ENCODE results near the gene DSG2.

Gene DSG2

DNA sequence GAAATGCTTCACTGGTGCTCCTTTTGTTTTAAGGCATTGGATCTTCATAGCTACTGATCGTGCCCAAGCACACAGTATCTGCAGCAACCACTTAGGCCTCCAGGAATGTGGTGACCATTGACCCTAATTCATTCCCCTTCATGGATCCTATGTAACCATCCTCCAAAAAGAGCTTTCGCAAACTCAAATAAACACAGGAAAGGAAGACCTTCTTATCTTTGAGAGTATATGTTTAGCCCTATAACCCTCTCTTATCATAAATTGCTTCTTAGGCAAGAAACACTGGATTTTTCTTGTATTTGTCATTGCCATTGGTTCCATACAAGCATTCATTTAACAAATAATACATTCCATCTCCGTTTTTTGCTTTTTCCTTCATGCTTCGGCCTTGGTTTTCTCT is 89.6 kb downstream of the DSG2 start:
- no peak for DNase-seq (ENCODE audit: low read depth in 1 of 2, low spot score in 1 of 2)

DNA sequence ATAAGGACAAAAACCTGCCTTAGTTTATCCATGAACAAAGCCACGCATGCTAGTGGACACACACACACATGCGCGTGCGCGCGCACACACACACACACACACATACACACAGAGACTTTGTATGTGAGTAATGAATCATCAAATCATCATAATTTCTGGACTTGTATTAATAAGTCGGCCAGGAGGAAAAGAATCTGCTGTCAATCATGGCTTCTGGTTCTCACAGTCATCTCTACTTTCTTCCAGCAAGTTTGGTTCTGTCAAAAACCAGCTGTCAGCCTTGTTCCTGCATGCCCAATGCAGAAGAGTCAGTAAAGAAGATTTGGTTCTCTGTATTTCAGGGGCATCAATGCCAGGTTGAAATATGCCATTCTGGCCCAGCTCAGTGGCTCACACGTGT is 92.6 kb downstream of the DSG2 start:
- DNase-seq (ENCODE audit: low read depth in 1 of 2, low spot score in 1 of 2), result no peak

DNA sequence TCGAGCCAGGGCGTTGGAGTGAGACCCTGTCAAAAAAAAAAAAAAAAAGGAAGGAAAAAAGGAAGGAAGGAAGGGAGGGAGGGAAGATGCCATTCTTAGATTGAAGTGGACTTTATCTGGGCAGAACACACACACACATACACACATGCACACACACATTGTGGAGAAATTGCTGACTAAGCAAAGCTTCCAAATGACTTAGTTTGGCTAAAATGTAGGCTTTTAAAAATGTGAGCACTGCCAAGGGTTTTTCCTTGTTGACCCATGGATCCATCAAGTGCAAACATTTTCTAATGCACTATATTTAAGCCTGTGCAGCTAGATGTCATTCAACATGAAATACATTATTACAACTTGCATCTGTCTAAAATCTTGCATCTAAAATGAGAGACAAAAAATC is 93.1 kb downstream of the DSG2 start:
- no peak for DNase-seq (ENCODE audit: low read depth in 1 of 2, low spot score in 1 of 2)

DNA sequence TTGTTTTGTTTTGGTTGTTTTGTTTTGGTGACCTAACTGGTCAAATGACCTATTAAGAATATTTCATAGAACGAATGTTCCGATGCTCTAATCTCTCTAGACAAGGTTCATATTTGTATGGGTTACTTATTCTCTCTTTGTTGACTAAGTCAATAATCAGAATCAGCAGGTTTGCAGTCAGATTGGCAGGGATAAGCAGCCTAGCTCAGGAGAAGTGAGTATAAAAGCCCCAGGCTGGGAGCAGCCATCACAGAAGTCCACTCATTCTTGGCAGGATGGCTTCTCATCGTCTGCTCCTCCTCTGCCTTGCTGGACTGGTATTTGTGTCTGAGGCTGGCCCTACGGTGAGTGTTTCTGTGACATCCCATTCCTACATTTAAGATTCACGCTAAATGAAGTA is 93.7 kb downstream of the DSG2 start, which contains the start of gene TTR:
Gene TTR (plus strand): TSS at position 250 of the 400 bp plus-strand sequence. CDS start 26 bp downstream, at position 276.
- no peak for DNase-seq (ENCODE audit: low read depth in 1 of 2, low spot score in 1 of 2)

DNA sequence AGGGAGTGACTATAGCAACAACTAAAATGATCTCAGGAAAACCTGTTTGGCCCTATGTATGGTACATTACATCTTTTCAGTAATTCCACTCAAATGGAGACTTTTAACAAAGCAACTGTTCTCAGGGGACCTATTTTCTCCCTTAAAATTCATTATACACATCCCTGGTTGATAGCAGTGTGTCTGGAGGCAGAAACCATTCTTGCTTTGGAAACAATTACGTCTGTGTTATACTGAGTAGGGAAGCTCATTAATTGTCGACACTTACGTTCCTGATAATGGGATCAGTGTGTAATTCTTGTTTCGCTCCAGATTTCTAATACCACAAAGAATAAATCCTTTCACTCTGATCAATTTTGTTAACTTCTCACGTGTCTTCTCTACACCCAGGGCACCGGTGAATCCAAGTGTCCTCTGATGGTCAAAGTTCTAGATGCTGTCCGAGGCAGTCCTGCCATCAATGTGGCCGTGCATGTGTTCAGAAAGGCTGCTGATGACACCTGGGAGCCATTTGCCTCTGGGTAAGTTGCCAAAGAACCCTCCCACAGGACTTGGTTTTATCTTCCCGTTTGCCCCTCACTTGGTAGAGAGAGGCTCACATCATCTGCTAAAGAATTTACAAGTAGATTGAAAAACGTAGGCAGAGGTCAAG is 94.7 kb downstream of the DSG2 start:
- DNase-seq (ENCODE audit: low read depth in 1 of 2, low spot score in 1 of 2), result no peak

DNA sequence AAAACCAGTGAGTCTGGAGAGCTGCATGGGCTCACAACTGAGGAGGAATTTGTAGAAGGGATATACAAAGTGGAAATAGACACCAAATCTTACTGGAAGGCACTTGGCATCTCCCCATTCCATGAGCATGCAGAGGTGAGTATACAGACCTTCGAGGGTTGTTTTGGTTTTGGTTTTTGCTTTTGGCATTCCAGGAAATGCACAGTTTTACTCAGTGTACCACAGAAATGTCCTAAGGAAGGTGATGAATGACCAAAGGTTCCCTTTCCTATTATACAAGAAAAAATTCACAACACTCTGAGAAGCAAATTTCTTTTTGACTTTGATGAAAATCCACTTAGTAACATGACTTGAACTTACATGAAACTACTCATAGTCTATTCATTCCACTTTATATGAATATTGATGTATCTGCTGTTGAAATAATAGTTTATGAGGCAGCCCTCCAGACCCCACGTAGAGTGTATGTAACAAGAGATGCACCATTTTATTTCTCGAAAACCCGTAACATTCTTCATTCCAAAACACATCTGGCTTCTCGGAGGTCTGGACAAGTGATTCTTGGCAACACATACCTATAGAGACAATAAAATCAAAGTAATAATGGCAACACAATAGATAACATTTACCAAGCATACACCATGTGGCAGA is 97.3 kb downstream of the DSG2 start:
- no peak for DNase-seq (ENCODE audit: low read depth in 1 of 2, low spot score in 1 of 2)

DNA sequence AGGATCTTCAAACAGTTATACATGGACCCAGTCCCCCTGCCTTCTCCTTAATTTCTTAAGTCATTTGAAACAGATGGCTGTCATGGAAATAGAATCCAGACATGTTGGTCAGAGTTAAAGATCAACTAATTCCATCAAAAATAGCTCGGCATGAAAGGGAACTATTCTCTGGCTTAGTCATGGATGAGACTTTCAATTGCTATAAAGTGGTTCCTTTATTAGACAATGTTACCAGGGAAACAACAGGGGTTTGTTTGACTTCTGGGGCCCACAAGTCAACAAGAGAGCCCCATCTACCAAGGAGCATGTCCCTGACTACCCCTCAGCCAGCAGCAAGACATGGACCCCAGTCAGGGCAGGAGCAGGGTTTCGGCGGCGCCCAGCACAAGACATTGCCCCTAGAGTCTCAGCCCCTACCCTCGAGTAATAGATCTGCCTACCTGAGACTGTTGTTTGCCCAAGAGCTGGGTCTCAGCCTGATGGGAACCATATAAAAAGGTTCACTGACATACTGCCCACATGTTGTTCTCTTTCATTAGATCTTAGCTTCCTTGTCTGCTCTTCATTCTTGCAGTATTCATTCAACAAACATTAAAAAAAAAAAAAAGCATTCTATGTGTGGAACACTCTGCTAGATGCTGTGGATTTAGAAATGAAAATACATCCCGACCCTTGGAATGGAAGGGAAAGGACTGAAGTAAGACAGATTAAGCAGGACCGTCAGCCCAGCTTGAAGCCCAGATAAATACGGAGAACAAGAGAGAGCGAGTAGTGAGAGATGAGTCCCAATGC is 98.3 kb downstream of the DSG2 start:
- DNase-seq (ENCODE audit: low read depth in 1 of 2, low spot score in 1 of 2), result no peak

DNA sequence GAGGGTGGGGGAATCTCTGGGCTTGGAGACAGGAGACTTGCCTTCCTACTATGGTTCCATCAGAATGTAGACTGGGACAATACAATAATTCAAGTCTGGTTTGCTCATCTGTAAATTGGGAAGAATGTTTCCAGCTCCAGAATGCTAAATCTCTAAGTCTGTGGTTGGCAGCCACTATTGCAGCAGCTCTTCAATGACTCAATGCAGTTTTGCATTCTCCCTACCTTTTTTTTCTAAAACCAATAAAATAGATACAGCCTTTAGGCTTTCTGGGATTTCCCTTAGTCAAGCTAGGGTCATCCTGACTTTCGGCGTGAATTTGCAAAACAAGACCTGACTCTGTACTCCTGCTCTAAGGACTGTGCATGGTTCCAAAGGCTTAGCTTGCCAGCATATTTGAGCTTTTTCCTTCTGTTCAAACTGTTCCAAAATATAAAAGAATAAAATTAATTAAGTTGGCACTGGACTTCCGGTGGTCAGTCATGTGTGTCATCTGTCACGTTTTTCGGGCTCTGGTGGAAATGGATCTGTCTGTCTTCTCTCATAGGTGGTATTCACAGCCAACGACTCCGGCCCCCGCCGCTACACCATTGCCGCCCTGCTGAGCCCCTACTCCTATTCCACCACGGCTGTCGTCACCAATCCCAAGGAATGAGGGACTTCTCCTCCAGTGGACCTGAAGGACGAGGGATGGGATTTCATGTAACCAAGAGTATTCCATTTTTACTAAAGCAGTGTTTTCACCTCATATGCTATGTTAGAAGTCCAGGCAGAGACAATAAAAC is 100.2 kb downstream of the DSG2 start:
- no peak for DNase-seq (ENCODE audit: low read depth in 1 of 2, low spot score in 1 of 2)
